Measurements from ENCODE around the gene LNPEP. TPM values are rescaled to one million over a fixed set of nuclear protein-coding genes. Genes with fewer than 3 reads are reported as not detected.
"Not testable (repeated sequence)": the region's sequence is repeated elsewhere in the genome, so short reads cannot be mapped to it uniquely, and the experiment has no call there.

The LNPEP gene
- polyA plus RNA-seq, 1 donor: 19.7 TPM

- Histone ChIP-seq H3K4me1 (ENCODE audit: control insufficient read depth, insufficient read depth, low read length) (no peaks in the 10 kb centered on the region), H3K27ac (ENCODE audit: low read length) (no peak overlapping the region), H3K27me3 (ENCODE audit: control insufficient read depth, insufficient read depth, low read length) (no peaks in the 10 kb centered on the region), H3K36me3 (ENCODE audit: control insufficient read depth, insufficient read depth, low read length) (no peaks in the 10 kb centered on the region), H3K4me3 (ENCODE audit: low read length) (no peak overlapping the region), H3K9me3 (ENCODE audit: control insufficient read depth, low read depth, low read length) (no peaks in the 10 kb centered on the region)
- no CpG with 5 or more reads among the region's 2 CpGs for WGBS (ENCODE audit: insufficient coverage, low lambda C conversion rate)
- no peak for DNase-seq
Measured at GRCh38 chr5:97072696-97073095, 136.8 kb downstream of the LNPEP start.

- H3K36me3 ChIP-seq (ENCODE audit: control insufficient read depth, insufficient read depth, low read length): no peaks in the 10 kb centered on the region
- no peak overlapping the region for H3K27ac ChIP-seq (ENCODE audit: low read length)
- no peak for DNase-seq
- no CpG with 5 or more reads among the region's 3 CpGs for WGBS (ENCODE audit: insufficient coverage, low lambda C conversion rate)
- no peaks in the 10 kb centered on the region for H3K4me1 ChIP-seq (ENCODE audit: control insufficient read depth, insufficient read depth, low read length)
- H3K27me3 ChIP-seq (ENCODE audit: control insufficient read depth, insufficient read depth, low read length): no peaks in the 10 kb centered on the region
- H3K9me3 ChIP-seq (ENCODE audit: control insufficient read depth, low read depth, low read length): no peaks in the 10 kb centered on the region
- H3K4me3 ChIP-seq (ENCODE audit: low read length): no peak overlapping the region
Measured at GRCh38 chr5:97073420-97073819, 137.5 kb downstream of the LNPEP start.

- H3K36me3 ChIP-seq (ENCODE audit: control insufficient read depth, insufficient read depth, low read length): no peaks in the 10 kb centered on the region
- no peak for DNase-seq
- 33% methylated on average over 1 of the region's 4 CpGs for WGBS (ENCODE audit: insufficient coverage, low lambda C conversion rate)
- H3K27me3 ChIP-seq (ENCODE audit: control insufficient read depth, insufficient read depth, low read length): no peaks in the 10 kb centered on the region
- no peak overlapping the region for H3K27ac ChIP-seq (ENCODE audit: low read length)
- H3K4me1 ChIP-seq (ENCODE audit: control insufficient read depth, insufficient read depth, low read length): no peaks in the 10 kb centered on the region
- no peaks in the 10 kb centered on the region for H3K9me3 ChIP-seq (ENCODE audit: control insufficient read depth, low read depth, low read length)
- no peak overlapping the region for H3K4me3 ChIP-seq (ENCODE audit: low read length)
Measured at GRCh38 chr5:97074859-97075489, 139.1 kb downstream of the LNPEP start.

GRCh38 chr5:97075649-97076048, 139.8 kb downstream of the LNPEP start:
- no peak overlapping the region for H3K27ac ChIP-seq (ENCODE audit: low read length)
- H3K4me3 ChIP-seq (ENCODE audit: low read length): no peak overlapping the region
- H3K4me1 ChIP-seq (ENCODE audit: control insufficient read depth, insufficient read depth, low read length): no peaks in the 10 kb centered on the region
- no peaks in the 10 kb centered on the region for H3K36me3 ChIP-seq (ENCODE audit: control insufficient read depth, insufficient read depth, low read length)
- DNase-seq: no peak
- no CpG with 5 or more reads among the region's 5 CpGs for WGBS (ENCODE audit: insufficient coverage, low lambda C conversion rate)
- H3K27me3 ChIP-seq (ENCODE audit: control insufficient read depth, insufficient read depth, low read length): no peaks in the 10 kb centered on the region
- no peaks in the 10 kb centered on the region for H3K9me3 ChIP-seq (ENCODE audit: control insufficient read depth, low read depth, low read length)

- Histone ChIP-seq H3K36me3 (ENCODE audit: control insufficient read depth, insufficient read depth, low read length) (no peaks in the 10 kb centered on the region), H3K27me3 (ENCODE audit: control insufficient read depth, insufficient read depth, low read length) (no peaks in the 10 kb centered on the region), H3K27ac (ENCODE audit: low read length) (no peak overlapping the region), H3K4me1 (ENCODE audit: control insufficient read depth, insufficient read depth, low read length) (no peaks in the 10 kb centered on the region), H3K9me3 (ENCODE audit: control insufficient read depth, low read depth, low read length) (no peaks in the 10 kb centered on the region), H3K4me3 (ENCODE audit: low read length) (no peak overlapping the region)
- no peak for DNase-seq
Measured at GRCh38 chr5:97076098-97076497, 140.2 kb downstream of the LNPEP start.

GRCh38 chr5:97077246-97077645, 141.4 kb downstream of the LNPEP start:
- H3K4me3 ChIP-seq (ENCODE audit: low read length): no peak overlapping the region
- no peaks in the 10 kb centered on the region for H3K27me3 ChIP-seq (ENCODE audit: control insufficient read depth, insufficient read depth, low read length)
- no peak for DNase-seq
- WGBS (ENCODE audit: insufficient coverage, low lambda C conversion rate): 100% methylated on average over 1 of the region's 4 CpGs
- no peak overlapping the region for H3K27ac ChIP-seq (ENCODE audit: low read length)
- no peaks in the 10 kb centered on the region for H3K9me3 ChIP-seq (ENCODE audit: control insufficient read depth, low read depth, low read length)
- H3K36me3 ChIP-seq (ENCODE audit: control insufficient read depth, insufficient read depth, low read length): no peaks in the 10 kb centered on the region
- no peaks in the 10 kb centered on the region for H3K4me1 ChIP-seq (ENCODE audit: control insufficient read depth, insufficient read depth, low read length)

- no peak for DNase-seq
- no peak overlapping the region for H3K27ac ChIP-seq (ENCODE audit: low read length)
- no CpG with 5 or more reads among the region's 4 CpGs for WGBS (ENCODE audit: insufficient coverage, low lambda C conversion rate)
- no peaks in the 10 kb centered on the region for H3K9me3 ChIP-seq (ENCODE audit: control insufficient read depth, low read depth, low read length)
- no peaks in the 10 kb centered on the region for H3K27me3 ChIP-seq (ENCODE audit: control insufficient read depth, insufficient read depth, low read length)
- no peaks in the 10 kb centered on the region for H3K4me1 ChIP-seq (ENCODE audit: control insufficient read depth, insufficient read depth, low read length)
- H3K36me3 ChIP-seq (ENCODE audit: control insufficient read depth, insufficient read depth, low read length): no peaks in the 10 kb centered on the region
- H3K4me3 ChIP-seq (ENCODE audit: low read length): no peak overlapping the region
Measured at GRCh38 chr5:97078958-97079743, 143.3 kb downstream of the LNPEP start.

GRCh38 chr5:97084782-97085458, 149.0 kb downstream of the LNPEP start:
- not testable (repeated sequence) for H3K27me3 ChIP-seq (ENCODE audit: control insufficient read depth, insufficient read depth, low read length); DNase-seq; H3K27ac ChIP-seq (ENCODE audit: low read length); H3K9me3 ChIP-seq (ENCODE audit: control insufficient read depth, low read depth, low read length); H3K4me3 ChIP-seq (ENCODE audit: low read length); H3K4me1 ChIP-seq (ENCODE audit: control insufficient read depth, insufficient read depth, low read length); H3K36me3 ChIP-seq (ENCODE audit: control insufficient read depth, insufficient read depth, low read length)
- no CpG with 5 or more reads among the region's 21 CpGs for WGBS (ENCODE audit: insufficient coverage, low lambda C conversion rate)

- no peak overlapping the region for H3K27ac ChIP-seq (ENCODE audit: low read length)
- peaks cover 9% of the 10 kb centered on the region for H3K9me3 ChIP-seq (ENCODE audit: control insufficient read depth, low read depth, low read length)
- H3K4me3 ChIP-seq (ENCODE audit: low read length): no peak overlapping the region
- DNase-seq: no peak
- no peaks in the 10 kb centered on the region for H3K27me3 ChIP-seq (ENCODE audit: control insufficient read depth, insufficient read depth, low read length)
- WGBS (ENCODE audit: insufficient coverage, low lambda C conversion rate): no CpG with 5 or more reads among the region's 22 CpGs
- no peaks in the 10 kb centered on the region for H3K4me1 ChIP-seq (ENCODE audit: control insufficient read depth, insufficient read depth, low read length)
- H3K36me3 ChIP-seq (ENCODE audit: control insufficient read depth, insufficient read depth, low read length): no peaks in the 10 kb centered on the region
Measured at GRCh38 chr5:97085459-97086181, 149.7 kb downstream of the LNPEP start.

Measured in large intestine (tissue), 3 donors.